HG03460 (cell line): ENCODE data around the gene FBXL19.

Experiments
- ATAC-seq: cut with Tn5 transposase; IDR thresholded peaks from one replicate; pipeline ENCODE4 v1.9.1; 2021; ENCODE audit not compliant: unreplicated experiment

The FBXL19 gene

GRCh38 chr16:30961384-30961783 lies 38.0 kb downstream of the FBXL19 start:
- ATAC-seq: no peak

- no peak for ATAC-seq
These were observed 40.6 kb downstream of the FBXL19 start for GRCh38 chr16:30963925-30964511.

- ATAC-seq: no peak
These were observed 41.3 kb downstream of the FBXL19 start for GRCh38 chr16:30964574-30965226.

GRCh38 chr16:30965436-30965835 lies 42.1 kb downstream of the FBXL19 start:
- no peak for ATAC-seq

GRCh38 chr16:30966033-30966619 lies 42.8 kb downstream of the FBXL19 start:
- no peak for ATAC-seq

GRCh38 chr16:30967795-30968194 lies 44.4 kb downstream of the FBXL19 start:
- no peak for ATAC-seq

GRCh38 chr16:30969246-30969842 lies 46.0 kb downstream of the FBXL19 start:
- no peak for ATAC-seq

GRCh38 chr16:30971298-30971697 lies 47.9 kb downstream of the FBXL19 start:
- no peak for ATAC-seq

- ATAC-seq: no peak
These were observed 49.5 kb downstream of the FBXL19 start for GRCh38 chr16:30972872-30973271.

GRCh38 chr16:30974348-30974747 lies 51.0 kb downstream of the FBXL19 start:
- ATAC-seq: no peak

- ATAC-seq: no peak
These were observed 53.1 kb downstream of the FBXL19 start for GRCh38 chr16:30976486-30976885.

GRCh38 chr16:30977502-30977901 lies 54.1 kb downstream of the FBXL19 start:
- ATAC-seq: no peak

- no peak for ATAC-seq
These were observed 56.0 kb downstream of the FBXL19 start for GRCh38 chr16:30979170-30980022.

- ATAC-seq: no peak
These were observed 56.6 kb downstream of the FBXL19 start for GRCh38 chr16:30980023-30980371.

GRCh38 chr16:30980434-30980833 lies 57.1 kb downstream of the FBXL19 start:
- ATAC-seq: no peak

- ATAC-seq: no peak
These were observed 57.6 kb downstream of the FBXL19 start for GRCh38 chr16:30980959-30981358.

- no peak for ATAC-seq
These were observed 59.3 kb downstream of the FBXL19 start for GRCh38 chr16:30982548-30983288.

- ATAC-seq: no peak
These were observed 60.0 kb downstream of the FBXL19 start for GRCh38 chr16:30983289-30983889.

GRCh38 chr16:30983898-30984610 lies 60.7 kb downstream of the FBXL19 start:
- ATAC-seq: no peak
